ENCODE data around the gene KLK8. TPM values are rescaled to one million over a fixed set of nuclear protein-coding genes. Genes with fewer than 3 reads are reported as not detected.

Gene KLK8
- total RNA-seq, 1 experiment from 2014 or later, result not detected

DNA sequence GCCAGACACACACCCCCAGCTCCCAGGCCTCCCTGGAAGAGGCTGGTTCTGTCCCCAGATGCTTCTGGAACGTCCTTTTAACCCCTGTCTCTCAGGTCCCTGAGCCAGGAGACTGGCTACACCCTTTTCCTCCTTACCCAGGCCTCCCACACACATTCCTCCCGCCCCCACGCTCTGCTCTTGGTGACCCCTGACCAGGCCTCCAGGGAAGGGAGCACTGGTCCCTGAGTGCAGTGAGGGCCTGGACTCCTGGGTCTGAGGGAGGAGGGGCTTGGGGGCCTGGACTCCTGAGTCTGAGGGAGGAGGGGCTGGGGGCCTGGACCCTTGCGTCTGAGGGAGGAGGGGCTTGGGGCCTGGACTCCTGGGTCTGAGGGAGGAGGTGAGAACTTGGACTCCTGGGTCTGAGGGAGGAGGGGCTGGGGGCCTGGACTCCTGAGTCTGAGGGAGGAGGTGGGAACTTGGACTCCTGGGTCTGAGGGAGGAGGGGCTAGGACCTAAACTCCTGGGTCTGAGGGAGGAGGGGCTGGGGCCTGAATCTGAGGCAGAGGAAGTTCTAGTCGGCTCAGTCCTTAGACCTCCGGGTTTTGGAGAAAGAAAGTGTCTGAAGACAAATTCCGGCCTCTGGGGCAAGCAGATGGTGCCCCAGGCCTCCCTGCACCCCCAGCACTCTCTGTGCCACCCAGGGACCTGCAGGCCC lies 32.5 kb downstream of the KLK8 start:
- Histone ChIP-seq H3K27me3 (replicated peaks; ENCODE audit: insufficient read depth, low read depth, low read length, poor library complexity) (peaks cover 43% of the 10 kb centered on the region), H3K4me1 (ENCODE audit: insufficient read depth, low read length, poor library complexity, severe bottlenecking) (no peaks in the 10 kb centered on the region), H3K4me3 (ENCODE audit: low read depth, low read length, poor library complexity, severe bottlenecking) (no peak overlapping the region), H3K36me3 (ENCODE audit: insufficient read depth, low read length, poor library complexity, severe bottlenecking) (no peaks in the 10 kb centered on the region), H3K9me3 (ENCODE audit: low read depth, low read length, poor library complexity, severe bottlenecking) (no peaks in the 10 kb centered on the region), H3K27ac (ENCODE audit: low read depth, low read length, poor library complexity, severe bottlenecking) (no peak overlapping the region)
- TF ChIP-seq, protein P1, sequence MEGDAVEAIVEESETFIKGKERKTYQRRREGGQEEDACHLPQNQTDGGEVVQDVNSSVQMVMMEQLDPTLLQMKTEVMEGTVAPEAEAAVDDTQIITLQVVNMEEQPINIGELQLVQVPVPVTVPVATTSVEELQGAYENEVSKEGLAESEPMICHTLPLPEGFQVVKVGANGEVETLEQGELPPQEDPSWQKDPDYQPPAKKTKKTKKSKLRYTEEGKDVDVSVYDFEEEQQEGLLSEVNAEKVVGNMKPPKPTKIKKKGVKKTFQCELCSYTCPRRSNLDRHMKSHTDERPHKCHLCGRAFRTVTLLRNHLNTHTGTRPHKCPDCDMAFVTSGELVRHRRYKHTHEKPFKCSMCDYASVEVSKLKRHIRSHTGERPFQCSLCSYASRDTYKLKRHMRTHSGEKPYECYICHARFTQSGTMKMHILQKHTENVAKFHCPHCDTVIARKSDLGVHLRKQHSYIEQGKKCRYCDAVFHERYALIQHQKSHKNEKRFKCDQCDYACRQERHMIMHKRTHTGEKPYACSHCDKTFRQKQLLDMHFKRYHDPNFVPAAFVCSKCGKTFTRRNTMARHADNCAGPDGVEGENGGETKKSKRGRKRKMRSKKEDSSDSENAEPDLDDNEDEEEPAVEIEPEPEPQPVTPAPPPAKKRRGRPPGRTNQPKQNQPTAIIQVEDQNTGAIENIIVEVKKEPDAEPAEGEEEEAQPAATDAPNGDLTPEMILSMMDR (conservative IDR thresholded peaks at IDR 0.05; ENCODE audit: low read depth, low read length), result no peak
- no peak for TF ChIP-seq EZH2 (IDR thresholded peaks at IDR 0.05; ENCODE audit: borderline replicate concordance, low read depth, low read length, poor library complexity, severe bottlenecking)
- ChIA-PET POLR2A (ENCODE audit: low non-redundant PET) (no interaction called here), CTCF (no interaction called here)
- DNase-seq (ENCODE audit: low spot score), result no peak
- intact Hi-C loops (cut with micrococcal nuclease; ENCODE audit: unreplicated experiment), result no loop called here
- no TSS peak for BruUV-seq (replicated peaks)

- no peaks in the 10 kb centered on the region for H3K4me1 ChIP-seq (ENCODE audit: insufficient read depth, low read length, poor library complexity, severe bottlenecking)
- no peak for DNase-seq (ENCODE audit: low spot score)
- BruUV-seq (replicated peaks), result no TSS peak
- intact Hi-C loops (cut with micrococcal nuclease; ENCODE audit: unreplicated experiment), result no loop called here
- H3K4me3 ChIP-seq (ENCODE audit: low read depth, low read length, poor library complexity, severe bottlenecking), result no peak overlapping the region
- TF ChIP-seq, protein P1 (conservative IDR thresholded peaks at IDR 0.05; ENCODE audit: low read depth, low read length), result no peak
- no peak for TF ChIP-seq EZH2 (IDR thresholded peaks at IDR 0.05; ENCODE audit: borderline replicate concordance, low read depth, low read length, poor library complexity, severe bottlenecking)
- H3K27me3 ChIP-seq (replicated peaks; ENCODE audit: insufficient read depth, low read depth, low read length, poor library complexity), result peaks cover 45% of the 10 kb centered on the region
- H3K9me3 ChIP-seq (ENCODE audit: low read depth, low read length, poor library complexity, severe bottlenecking), result no peaks in the 10 kb centered on the region
- no peak overlapping the region for H3K27ac ChIP-seq (ENCODE audit: low read depth, low read length, poor library complexity, severe bottlenecking)
- CTCF ChIA-PET, result no interaction called here
- POLR2A ChIA-PET (ENCODE audit: low non-redundant PET), result no interaction called here
- no peaks in the 10 kb centered on the region for H3K36me3 ChIP-seq (ENCODE audit: insufficient read depth, low read length, poor library complexity, severe bottlenecking)
Measured at GRCh38 chr19:50967929-50968715, 33.3 kb downstream of the KLK8 start.

DNA sequence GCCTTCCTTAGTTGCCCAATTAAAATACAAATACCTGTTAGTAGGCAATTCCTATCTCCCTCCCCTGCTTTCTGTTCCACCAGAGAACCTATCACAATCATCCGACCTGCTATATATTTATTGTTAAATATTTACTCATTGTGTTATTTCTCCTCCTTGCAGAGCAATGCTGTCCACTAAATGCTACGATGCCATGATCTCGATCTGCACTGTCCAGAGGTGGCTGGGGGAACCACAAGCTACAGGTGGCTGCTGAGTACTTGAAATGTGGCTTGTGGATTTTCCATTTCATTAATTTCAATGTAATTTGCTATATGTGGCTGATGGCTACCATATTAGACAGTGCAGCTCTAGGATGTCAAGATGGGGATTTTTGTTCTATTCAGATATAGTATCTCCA lies 37.1 kb downstream of the KLK8 start:
- no peak for DNase-seq (ENCODE audit: low spot score)
- intact Hi-C loops (cut with micrococcal nuclease; ENCODE audit: unreplicated experiment), result no loop called here
- H3K27me3 ChIP-seq (replicated peaks; ENCODE audit: insufficient read depth, low read depth, low read length, poor library complexity), result peaks cover 33% of the 10 kb centered on the region
- no TSS peak for BruUV-seq (replicated peaks)
- no peak overlapping the region for H3K27ac ChIP-seq (ENCODE audit: low read depth, low read length, poor library complexity, severe bottlenecking)
- ChIA-PET CTCF (no interaction called here), POLR2A (ENCODE audit: low non-redundant PET) (no interaction called here)
- no peaks in the 10 kb centered on the region for H3K9me3 ChIP-seq (ENCODE audit: low read depth, low read length, poor library complexity, severe bottlenecking)
- no peak overlapping the region for H3K4me3 ChIP-seq (ENCODE audit: low read depth, low read length, poor library complexity, severe bottlenecking)
- TF ChIP-seq EZH2 (IDR thresholded peaks at IDR 0.05; ENCODE audit: borderline replicate concordance, low read depth, low read length, poor library complexity, severe bottlenecking), result no peak
- TF ChIP-seq, protein P1 (conservative IDR thresholded peaks at IDR 0.05; ENCODE audit: low read depth, low read length), result no peak
- no peaks in the 10 kb centered on the region for H3K36me3 ChIP-seq (ENCODE audit: insufficient read depth, low read length, poor library complexity, severe bottlenecking)
- H3K4me1 ChIP-seq (ENCODE audit: insufficient read depth, low read length, poor library complexity, severe bottlenecking), result no peaks in the 10 kb centered on the region
